HG03025 (cell line): Measurements from ENCODE around the gene CSTF2T.
"Not testable (repeated sequence)": the region's sequence is repeated elsewhere in the genome, so short reads cannot be mapped to it uniquely, and the experiment has no call there.

ENCODE experiments used
- ATAC-seq: cut with Tn5 transposase; IDR thresholded peaks from one replicate; pipeline ENCODE4 v1.9.1; 2021; ENCODE audit warnings: mild to moderate bottlenecking, moderate library complexity; ENCODE audit not compliant: unreplicated experiment, low FRiP score

The CSTF2T gene

DNA sequence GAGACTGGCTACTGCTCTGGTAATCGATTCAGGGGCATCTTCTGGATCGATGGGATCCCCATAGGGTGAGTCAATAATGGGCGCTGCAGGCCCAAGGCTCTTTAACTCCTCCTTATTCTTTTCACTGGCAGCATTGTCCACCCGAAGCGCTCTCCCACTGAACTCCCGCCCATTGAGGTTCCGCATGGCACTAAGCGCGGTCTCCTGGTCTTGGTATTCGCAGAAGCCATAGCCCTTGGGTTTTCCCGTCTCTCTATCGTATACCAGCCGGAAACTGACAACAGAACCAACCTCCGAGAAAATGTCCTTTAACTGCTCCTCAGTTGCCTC, 285 bp downstream of the CSTF2T start:
- ATAC-seq: peak; percentile 33

DNA sequence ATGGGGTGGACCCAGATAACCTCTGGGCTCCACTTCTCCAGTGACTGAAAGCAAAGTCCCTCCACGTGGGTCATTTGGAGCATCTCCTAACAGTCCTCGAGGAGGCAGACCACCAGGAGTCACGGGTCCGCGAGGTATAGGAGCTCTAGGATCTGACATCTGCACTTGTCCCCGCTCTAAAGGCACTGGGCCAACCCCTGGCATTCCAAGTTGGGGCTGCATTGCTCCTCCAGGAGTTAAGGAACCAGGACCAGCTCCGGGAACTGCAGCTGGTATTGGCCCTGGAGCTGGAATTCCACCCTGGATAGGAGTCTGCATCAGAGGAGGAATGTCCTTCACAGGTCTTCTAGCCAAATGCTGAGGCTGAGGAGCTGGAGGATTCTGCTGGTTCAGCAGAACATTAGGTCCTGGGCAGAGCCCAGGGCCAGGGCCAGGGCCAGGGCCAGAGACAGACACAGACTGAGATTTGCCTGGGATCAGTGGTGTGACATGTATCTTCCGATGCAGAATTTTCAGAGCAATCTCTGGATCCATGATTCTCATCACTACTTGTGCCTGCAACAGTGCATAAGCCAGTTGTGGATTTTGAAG, 827 bp downstream of the CSTF2T start:
- no peak for ATAC-seq

DNA sequence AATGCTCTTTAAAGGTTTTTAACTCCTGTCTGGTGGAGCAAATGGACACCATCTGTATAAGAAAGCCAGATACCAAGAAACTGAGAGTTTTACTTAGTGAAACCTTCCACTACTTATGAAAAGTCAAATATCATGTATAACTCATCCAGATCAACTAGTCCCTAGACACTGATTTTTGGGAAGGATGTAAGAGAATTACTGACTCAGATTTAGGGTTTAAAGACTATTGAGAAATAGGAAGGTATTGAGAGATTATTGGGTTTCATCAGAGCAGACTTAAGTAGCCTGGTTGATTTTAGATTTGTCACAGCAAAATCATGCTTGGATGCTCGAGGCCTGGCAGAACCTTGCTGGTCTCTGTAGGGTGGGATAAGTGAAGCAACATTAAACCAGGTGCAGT, 3.1 kb downstream of the CSTF2T start:
- ATAC-seq: no peak

DNA sequence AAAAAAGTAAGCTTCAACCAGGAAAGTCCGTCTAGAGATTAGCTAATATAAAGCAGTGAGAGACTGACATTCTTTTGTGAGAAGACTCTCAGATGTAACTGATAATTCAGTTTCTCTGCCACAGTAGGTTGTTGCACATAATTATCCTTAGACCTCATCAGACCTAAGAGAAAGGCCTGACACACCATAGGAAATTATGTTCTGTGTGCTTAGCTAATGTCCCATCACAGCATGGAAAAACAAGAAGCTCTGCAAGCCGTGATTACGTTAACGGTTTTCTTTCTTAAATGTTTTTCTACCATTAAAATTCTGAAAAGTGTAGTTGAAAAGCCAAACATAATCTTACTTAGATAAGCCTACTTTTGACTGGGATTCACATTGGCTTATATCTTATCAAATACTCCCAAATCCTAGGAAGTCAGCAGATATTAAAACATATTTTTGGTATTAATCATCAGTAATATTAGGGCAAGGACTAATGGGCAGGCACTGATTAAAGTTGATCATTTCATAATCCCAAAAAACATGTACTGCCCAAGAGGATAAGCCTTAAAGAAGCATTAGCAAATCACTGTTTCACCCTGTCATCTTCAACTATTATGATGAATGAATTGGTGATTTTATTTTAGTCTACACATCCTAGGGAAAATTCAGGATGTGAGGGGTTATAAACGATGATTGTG, 5.2 kb downstream of the CSTF2T start:
- ATAC-seq: no peak

DNA sequence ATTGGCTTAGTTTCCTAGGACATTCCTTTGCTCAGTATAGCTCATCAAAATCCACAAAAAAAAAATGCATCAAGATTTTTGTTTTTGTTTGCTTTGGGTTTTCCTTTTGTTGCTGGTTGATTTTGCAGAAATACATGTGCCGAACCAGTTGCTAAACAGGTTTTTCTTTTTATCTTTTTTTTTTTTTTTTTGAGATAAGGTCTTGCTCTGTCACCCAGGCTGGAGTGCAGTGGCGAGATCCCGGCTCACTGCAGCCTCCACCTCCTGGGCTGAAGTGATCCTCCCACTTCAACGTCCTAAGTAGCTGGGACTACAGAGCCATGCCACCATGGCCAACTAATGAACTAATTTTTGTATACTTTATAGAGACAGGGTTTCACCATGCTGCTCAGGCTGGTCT, 8.3 kb downstream of the CSTF2T start:
- no peak for ATAC-seq

DNA sequence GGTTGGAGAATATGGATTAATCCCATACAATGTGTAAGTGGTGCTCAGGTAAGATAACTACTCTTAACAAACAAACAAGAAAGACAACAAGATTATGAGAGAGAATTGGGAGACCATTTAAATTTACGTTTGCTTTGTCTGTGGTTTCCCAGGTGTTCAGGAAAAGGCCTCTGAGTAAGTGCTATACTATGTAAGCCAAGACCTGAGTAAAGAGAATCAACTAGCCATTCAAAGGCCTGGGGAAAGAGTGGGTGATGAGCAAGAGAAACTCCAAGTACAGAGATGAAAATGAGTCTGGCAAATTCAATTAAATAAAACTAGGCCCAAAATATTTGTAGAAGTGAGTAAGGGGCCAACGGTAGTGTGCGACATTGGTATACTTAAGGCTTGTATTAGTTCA, 9.9 kb downstream of the CSTF2T start:
- ATAC-seq: no peak

DNA sequence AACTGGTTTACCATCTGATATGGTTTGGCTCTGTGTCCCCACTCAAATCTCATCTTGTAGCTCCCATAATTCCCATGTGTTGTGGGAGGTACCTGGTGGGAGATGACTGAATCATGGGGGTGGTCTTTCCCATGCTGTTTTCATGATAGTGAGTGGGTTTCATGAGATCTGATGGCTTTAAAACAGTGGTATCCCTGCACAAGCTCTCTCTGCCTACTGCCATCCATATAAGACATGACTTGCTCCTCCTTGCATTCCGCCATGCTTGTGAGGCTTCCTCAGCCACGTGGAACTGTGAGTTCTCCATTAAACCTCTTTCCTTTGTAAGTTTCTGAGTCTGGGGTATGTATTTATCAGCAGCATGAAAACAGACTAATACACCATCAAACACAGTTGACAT, 10.6 kb downstream of the CSTF2T start:
- not testable (repeated sequence) for ATAC-seq

DNA sequence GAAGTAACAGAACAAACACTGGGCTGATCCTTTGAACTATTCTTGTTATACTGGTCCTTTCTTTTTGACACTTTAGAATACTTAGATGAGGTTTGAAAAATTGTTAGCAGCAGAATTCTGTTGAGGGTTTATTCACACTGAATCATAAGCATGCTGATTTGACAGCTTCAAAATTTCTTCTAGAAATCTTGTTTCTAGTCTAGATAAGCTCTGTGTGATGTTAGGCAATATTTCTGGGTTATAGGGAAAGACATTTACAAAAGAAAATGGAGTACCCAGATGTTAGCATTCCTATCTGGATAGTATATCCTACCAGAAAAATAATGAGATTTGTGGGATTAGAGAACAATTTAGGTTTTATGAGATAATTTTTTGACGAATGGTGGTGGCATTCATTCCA, 12.1 kb downstream of the CSTF2T start:
- ATAC-seq: no peak

DNA sequence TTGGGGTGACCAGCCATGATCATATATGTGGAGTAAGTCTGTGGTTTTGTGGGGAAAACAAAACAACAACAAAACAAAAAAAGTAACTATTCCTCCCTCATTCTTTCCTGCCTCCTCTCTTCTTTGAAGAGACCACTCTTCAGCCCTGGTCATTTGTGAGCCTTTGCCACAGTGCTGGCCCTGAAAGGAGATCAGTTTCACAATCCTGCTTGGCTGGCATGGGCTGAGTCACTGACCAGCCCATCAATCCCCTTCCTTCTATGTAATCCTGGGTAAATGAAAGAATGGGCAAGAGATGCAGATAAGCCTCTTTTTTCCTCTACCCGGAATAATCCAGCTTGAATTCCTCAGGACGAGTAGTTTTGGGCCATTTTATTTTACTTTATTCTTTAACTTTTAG, 13.6 kb downstream of the CSTF2T start:
- no peak for ATAC-seq

DNA sequence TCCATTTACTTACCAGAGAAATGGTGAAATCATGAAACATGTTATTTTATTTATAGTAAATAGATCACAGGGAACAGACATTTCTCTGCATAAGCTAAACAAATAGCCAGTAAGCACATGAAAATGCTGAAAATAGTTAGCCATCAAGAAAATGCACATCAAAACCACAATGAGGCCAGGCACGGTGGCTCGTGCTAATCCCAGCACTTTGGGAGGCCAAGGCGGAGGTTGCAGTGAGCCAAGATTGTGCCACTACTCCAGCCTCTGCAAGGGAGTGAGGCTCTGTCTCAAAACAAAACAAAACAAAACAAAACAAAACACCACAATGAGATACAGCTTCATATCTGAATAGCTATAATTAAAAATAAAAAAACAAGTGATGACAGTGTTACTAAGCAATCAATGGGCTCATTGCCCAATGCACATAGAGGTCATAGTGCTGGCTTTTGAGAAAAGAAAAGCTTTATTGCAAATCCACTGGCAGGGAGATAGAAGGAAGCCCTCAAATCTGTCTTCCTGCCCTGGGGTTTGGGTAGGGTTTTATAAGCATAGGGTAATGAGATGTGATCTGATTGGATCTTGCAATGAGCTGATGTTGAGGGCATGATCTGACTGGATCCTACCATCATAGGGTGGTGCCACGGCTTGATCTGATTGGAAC, 16.2 kb downstream of the CSTF2T start:
- no peak for ATAC-seq

DNA sequence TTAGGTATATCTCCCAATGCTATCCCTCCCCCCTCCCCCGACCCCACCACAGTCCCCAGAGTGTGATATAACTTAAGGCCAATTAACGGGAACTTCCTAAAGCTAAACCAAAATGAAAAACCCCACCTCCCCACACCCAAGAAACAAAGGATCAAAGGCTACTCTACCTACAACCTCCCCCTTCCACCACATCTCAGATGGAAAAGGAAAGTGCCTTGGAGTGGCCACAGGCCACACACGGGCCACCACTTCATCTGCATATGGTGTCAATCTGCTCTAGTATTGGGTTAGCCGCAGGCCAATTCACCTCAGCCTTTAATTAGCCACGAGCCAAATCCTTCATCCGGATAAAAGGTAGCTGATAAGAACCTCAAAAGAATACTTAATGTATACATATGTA, 19.6 kb downstream of the CSTF2T start:
- ATAC-seq: no peak

DNA sequence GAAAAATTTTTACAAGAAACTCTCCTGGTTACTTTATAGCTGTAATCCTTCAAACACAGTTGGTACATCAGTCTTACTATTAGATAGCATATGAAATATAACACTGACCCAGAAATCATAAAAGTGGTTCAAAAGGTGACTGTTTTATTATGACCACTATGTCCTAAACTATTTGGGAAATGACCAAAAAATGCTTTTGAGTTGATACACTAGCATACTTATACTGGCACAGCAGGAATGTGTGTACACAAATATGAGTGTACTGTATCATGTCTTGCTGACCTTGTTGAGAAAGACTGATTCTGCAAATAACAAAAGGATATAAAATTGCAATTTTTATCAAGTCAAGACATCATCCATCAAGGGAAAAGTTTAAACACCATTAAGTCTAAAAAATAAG, 24.3 kb downstream of the CSTF2T start:
- no peak for ATAC-seq

DNA sequence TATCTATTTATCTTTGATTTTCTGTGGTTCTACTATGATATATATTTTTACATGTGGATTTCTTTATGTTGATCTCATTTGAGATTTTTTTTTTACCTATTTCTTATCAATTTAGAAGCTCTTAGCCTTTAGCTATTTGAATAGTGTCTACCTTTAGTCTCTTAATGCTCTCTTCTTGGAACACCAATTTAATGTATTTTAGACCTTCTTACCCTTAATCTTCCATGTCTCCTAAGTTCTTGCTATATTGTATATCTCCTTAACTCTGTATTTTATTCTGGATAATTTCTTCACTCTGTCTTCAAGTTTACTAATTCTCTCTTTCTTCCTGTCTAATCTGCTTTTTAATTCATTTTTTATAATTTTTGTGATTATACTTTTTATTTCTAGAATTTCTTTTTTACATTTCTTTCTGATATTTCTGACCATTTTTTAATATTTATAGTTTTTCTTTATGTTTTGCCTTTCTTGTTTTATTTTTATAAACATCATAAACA, 27.3 kb downstream of the CSTF2T start:
- no peak for ATAC-seq

DNA sequence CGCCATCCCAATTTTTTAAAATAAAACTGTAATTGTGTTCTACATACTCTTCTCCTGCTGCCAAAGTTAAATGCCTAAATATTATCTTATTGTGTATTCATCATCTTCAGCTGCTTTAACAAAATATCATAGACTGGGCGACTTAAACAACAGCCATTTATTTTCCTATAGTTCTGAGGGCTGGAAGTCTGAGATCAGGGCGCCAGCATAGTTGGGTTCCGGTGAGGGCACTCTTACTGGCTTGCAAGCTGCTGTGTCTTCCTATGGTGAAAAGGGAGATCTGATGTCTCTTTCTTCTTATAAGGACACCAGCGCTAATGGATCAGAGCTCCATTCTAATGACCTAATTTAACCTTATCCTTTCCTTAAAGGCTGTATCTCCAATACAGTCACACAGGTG, 30.4 kb downstream of the CSTF2T start:
- ATAC-seq: no peak

DNA sequence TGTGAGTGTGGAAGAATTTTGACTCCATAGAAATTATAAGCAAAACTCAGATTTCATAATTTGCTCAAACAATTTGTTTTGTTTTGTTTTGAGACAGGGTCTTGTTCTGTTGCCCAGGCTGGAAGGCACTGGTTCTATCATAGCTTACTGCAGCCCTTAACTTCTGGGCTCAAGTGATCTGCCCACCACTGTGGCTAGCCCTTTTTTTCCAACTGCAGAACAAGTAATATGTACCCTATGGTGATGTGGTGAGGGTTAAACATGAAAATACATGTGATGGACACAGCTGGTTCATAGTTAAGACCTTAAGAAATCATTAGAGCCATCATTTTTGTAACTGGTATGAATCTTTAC, 31.1 kb downstream of the CSTF2T start:
- no peak for ATAC-seq

DNA sequence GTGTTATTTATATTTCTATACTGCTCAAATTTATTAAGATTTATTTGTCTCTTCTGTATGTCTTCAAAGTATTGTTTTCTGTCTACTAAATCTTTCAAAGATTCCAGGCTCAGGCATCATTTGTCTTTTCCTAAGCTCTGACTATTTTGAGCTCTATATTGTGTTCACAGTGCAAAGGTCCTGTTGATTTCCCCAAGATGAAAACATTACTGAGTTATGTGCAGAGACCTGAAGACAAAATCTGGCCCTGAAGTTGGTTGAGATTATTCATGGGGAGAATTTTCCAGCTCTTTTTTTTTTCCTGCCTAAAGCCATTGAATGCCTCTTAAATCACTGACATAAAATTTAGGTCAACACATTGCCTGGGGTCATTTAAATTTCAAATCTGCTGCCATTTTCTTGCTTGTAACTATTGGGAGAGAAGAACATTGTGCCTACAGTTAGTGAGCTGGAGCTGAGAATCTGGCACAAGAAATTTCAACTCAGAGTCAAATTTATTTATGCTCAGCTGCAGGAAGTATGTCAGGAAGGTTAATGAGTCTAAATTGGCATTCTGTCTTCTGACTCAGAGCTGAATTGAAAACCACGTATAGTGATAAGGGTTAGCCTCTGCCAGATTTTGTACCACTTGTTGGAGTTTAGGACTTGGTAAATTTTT, 31.6 kb downstream of the CSTF2T start:
- ATAC-seq: no peak

DNA sequence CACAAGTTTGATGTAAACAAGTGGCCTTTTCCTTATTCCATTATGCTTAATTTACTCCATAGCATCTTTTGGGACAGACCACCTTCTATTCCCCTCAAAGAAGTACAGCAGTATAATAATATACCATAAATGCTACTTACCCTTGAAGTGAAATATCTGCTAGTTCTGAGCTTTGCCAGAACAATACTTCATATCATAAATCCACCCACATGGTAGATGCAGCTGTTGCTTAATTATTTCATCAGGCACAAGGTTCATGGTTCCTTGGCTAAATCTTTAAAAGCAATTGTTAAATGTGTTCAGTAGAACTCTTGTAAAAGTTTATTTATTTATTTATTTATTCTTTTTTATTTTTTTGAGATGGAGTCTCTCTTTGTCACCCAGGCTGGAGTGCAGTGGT, 32.9 kb downstream of the CSTF2T start:
- no peak for ATAC-seq

DNA sequence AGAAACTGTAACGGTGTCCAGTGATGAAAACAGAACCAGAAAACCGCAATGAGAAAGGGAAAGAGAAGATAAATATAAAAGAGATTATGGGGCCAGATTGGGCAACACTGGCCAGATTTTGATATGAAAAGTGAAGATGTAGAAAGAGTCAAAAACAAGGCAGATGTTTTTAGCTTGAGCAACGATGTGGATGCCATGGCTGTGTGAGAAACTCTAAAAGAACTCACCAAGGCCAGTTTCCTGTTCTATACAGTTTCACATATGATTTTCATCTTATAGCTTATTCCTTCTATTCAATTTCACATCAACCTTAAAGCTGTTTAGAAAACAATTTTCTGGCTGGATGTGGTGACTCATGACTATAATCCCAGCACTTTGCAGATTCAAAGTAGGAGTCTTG, 36.3 kb downstream of the CSTF2T start:
- ATAC-seq: no peak

DNA sequence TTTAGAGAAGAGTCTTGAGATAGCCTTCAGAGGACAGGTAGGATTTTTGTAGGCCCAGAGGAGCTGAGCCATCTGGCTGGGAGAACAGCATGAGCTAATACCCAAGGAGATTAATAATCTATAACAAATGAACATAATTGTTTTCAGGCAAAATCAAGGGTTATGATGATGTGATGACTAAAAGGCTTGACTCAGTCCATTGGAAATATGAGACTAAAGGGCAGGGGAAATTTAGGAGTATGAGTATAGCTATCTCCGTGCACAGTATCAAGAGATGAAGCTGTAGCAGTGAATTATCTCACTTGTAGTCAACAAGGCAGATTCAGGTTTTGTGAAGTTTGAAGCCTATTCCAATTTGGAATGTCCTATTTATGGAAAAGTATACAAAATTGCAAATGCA, 40.1 kb downstream of the CSTF2T start:
- ATAC-seq: no peak

DNA sequence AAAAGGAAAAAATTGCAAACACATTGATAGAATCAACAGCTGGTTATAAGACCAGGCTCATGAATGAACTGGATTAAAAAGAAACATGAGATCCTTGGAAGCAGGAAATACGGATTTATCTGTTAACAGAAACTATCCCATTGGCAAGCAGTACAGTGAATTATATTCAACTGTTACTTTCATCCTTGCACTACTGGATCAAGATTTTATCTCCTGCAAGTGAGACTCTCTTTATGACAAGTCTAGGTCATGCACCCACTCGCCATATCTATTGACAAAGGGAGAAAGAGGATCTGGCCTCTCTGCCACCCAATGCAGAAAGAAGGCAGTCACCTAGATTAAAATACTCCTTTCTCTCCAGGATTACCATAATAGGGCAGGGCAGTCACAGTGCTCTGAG, 41.4 kb downstream of the CSTF2T start:
- ATAC-seq: no peak

DNA sequence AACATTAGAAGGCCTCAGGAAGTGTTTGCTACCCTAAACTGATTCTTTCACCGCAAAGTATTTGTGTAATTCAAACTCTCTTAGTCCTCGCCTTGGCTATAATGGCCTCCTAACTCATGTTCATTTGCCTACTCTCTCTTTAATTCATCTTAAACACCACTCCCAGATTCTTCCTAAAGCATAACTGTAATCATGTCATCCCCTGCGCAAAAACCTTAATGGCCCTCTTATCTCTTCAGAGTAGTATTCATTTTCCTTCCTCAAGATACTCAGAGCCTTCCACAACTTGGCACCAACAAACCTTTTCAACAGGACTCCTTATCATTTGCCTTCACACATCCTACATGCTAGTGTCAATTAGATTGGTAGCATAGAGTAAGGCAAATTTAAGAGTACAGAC, 42.9 kb downstream of the CSTF2T start:
- no peak for ATAC-seq

DNA sequence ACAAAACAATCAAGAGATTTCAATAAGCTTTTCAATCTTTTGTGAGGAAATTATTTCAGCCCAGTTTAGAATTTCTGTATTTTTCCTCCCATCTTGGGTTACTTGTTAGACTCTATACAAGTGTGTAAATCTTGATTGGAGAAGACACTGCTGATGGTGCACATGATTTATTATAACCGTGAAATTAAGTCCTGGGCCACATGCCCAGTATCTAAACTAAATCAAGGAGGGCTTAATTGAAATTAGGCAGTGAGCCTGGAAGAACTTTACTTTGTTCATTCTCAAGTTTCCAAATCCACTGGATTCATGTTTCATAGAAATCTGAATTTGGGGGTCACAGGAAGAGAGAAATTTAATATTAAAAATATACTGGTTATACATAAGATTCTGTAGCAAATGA, 44.5 kb downstream of the CSTF2T start:
- ATAC-seq: no peak
